Activated naive CD4-positive, alpha-beta T cell treated with anti-CD3 and anti-CD28 coated beads, Interleukin-2, amount 10 ng/mL, durations not matched to agents 7 days and 5 days (primary cell): ENCODE data around the gene EFNA2.

Experiments used
- CTCF ChIA-PET: fragments of 350-600 bp; sonication (Branson Sonifier 250); formaldehyde crosslinking; loops from one replicate; lab custom pipeline; 2021; ENCODE audit warnings: antibody characterized with exemption; lab: Charles Lee
- DNase-seq: peaks from one replicate; pipeline ENCODE4 v3.0.0-alpha.2; 2020
- H3K27ac Mint-ChIP-seq: one replicate; pipeline ENCODE4 v1.8.0; 2021; ENCODE audit warnings: mild to moderate bottlenecking, moderate library complexity, mixed read lengths
- H3K27me3 Mint-ChIP-seq: one replicate; pipeline ENCODE4 v1.8.0; 2021; ENCODE audit warnings: mild to moderate bottlenecking, mixed read lengths
- H3K36me3 Mint-ChIP-seq: one replicate; pipeline ENCODE4 v1.8.0; 2021; ENCODE audit warnings: mixed read lengths
- H3K4me1 Mint-ChIP-seq: one replicate; pipeline ENCODE4 v1.8.0; 2021; ENCODE audit warnings: mixed read lengths
- H3K4me3 Mint-ChIP-seq: one replicate; pipeline ENCODE4 v1.8.0; 2021; ENCODE audit warnings: mild to moderate bottlenecking, moderate library complexity, mixed read lengths
- H3K9me3 Mint-ChIP-seq: one replicate; pipeline ENCODE4 v1.8.0; 2021; ENCODE audit warnings: mixed read lengths

Gene EFNA2

DNA sequence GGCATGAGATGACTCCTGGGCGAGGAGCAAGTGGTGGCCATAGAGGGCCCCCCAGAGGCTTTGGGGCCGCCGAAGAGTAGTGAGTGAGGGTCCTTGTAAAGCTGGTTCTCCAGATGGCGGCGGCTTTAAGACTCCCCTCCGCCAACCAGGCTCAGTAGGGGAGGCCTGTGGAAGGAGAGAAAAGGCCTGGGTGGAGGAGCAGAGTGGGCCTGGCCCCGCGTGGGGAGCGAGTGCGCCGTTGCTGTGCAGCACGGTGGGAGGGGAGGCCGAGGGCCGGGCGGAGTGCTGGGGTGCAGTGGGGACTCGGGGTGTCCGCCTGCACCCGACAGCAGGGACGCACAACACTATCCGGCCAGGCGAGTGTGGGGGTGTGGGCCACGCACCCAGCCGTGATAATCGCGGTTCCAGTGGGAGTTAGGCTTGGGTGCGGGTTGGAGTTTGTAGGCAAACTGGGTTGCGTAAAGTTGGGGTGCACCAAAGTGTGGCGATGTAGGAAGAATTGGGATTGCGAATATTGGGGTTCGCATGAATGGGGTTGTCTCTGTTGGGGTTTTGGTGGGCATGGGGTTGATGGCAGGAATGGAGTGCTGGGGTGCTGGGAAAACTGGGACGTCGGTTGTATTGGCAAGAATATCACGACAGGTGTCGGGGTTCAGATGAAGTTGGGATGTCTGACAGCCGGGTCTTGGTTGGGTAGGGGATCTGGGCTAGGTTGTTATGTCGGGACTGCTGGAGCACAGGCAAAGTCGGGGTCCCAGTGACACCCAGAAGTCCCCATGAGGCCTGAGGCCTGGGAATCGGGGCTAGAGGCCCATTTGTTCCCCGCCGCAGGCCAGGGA is 17.2 kb upstream of the EFNA2 start:
- CTCF ChIA-PET = interaction anchor here (1.5 to 6.5 kb wide), 3 partner anchors 11 to 25 kb away, joined by 5 to 295 read pairs (median 17); partner anchors contain the start of gene ATP5F1D
- Mint-ChIP-seq H3K27ac (peak overlapping the region; percentile 90), H3K27me3 (peaks cover 9% of the 10 kb centered on the region), H3K36me3 (peaks cover 34% of the 10 kb centered on the region), H3K4me3 (peak overlapping the region; percentile 74), H3K4me1 (peaks cover 70% of the 10 kb centered on the region), H3K9me3 (no peaks in the 10 kb centered on the region)
- no peak for DNase-seq

DNA sequence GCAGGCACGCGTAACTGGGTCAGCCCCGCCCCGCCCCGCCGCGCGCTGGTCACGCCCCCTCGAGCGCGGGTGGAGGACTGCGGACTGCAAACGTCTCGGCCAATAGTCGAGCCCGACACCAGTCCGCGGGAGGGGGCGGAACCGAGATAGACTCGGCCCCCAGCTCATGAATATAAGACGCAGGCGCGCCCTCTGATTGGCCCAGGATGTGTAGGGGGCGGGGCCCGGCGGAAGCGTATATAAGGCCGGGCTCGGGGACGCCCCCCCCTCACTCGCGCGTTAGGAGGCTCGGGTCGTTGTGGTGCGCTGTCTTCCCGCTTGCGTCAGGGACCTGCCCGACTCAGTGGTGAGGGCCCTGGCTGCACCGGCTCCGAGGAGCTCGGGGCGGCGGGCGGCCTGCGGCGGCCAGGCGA is 16.6 kb upstream of the EFNA2 start, which contains the start of gene CIRBP:
CIRBP (plus strand) TSS at position 268 of the 413 bp plus-strand sequence. CDS start 1,602 bp downstream, outside the sequence.
- Mint-ChIP-seq H3K27ac (peak within 1 kb of the TSS; percentile 90), H3K36me3 (peaks cover 40% of the 10 kb centered on the region), H3K4me1 (peaks cover 71% of the 10 kb centered on the region), H3K4me3 (peak within 1 kb of the TSS; percentile 87), H3K27me3 (peaks cover 9% of the 10 kb centered on the region), H3K9me3 (no peaks in the 10 kb centered on the region)
- peak; percentile 100 for DNase-seq
- CTCF ChIA-PET = interaction anchor here (1.5 to 6.5 kb wide), 2 partner anchors 20 to 25 kb away, joined by 5 to 295 read pairs; partner anchors contain the start of gene ATP5F1D

DNA sequence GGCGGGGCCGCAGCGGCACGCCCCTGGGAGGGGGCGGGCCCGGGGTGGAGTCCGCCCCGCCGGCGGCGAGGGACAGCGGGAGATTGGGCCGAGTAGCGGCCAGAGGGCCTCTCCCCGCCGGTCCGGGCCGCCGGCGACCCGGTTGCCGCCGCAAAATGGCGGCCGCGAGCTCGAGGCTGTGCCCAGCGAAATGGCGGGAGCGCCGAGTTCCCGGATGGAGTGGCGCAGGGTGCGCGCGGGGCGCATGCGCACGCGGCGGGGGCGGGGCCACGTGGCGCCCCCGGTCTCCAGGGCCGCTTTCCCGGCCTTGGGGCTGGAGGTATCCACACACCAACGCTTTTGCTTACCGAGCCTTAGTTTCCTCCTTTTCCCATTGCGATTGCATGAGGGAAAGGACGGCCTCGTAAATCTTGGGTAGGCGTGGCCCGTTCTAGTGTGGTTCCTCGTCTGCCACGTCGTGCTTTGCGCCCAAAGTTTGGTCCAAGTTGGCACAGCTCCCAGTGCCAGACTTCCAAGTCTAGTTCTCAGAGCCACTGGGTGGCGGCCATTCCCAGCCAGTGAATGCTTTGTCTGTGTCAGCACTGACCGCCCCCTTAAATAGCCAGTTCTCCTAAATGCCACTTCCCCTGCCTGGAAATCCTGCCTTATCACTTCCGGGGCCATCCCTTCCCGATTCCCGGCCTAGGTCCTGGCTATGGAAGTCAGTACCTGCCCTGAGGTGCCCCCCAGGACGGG is 16.0 kb upstream of the EFNA2 start:
- Mint-ChIP-seq H3K36me3 (peaks cover 41% of the 10 kb centered on the region), H3K27me3 (peaks cover 9% of the 10 kb centered on the region), H3K27ac (peak overlapping the region; percentile 86), H3K4me1 (peaks cover 73% of the 10 kb centered on the region), H3K9me3 (no peaks in the 10 kb centered on the region), H3K4me3 (peak overlapping the region; percentile 87)
- DNase-seq = peak; percentile 90
- CTCF ChIA-PET = interaction anchor here (1.5 to 6.5 kb wide), 2 partner anchors 21 to 26 kb away, joined by 5 to 295 read pairs; partner anchors contain the start of gene ATP5F1D

DNA sequence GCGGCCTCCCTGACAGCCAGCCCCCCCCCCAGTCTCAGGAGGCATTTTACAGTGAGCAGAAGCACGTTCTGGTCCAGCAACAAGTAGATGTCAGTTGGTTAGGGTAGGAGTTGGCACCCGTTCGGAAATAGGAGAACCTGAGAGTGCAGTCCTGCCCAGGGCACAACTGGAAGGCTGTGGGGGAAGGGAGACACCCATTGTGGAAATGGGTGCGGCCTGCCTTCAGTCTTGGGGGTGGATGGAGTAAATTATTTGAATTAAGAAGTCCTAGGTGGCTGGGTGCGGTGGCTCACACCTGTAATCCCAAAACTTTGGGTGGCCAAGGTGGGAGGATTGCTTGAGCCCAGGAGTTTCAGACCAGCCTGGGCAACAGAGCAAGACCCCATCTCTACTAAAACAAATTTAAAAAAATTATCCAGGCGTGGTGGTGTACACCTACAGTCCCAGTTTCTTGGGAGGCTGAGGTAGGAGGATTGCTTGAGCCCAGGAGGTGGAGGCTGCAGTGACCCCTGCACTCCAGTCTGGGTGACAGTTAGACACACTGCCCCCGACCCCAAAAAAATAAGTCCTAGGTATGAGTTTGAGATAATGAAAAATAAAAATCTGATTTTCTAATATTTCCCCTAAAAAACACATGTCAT is 15.3 kb upstream of the EFNA2 start:
- Mint-ChIP-seq H3K36me3 (peaks cover 42% of the 10 kb centered on the region), H3K4me3 (peak overlapping the region; percentile 87), H3K27ac (peak overlapping the region; percentile 86), H3K4me1 (peaks cover 69% of the 10 kb centered on the region), H3K9me3 (no peaks in the 10 kb centered on the region), H3K27me3 (peaks cover 9% of the 10 kb centered on the region)
- CTCF ChIA-PET = no interaction called here
- DNase-seq = no peak

DNA sequence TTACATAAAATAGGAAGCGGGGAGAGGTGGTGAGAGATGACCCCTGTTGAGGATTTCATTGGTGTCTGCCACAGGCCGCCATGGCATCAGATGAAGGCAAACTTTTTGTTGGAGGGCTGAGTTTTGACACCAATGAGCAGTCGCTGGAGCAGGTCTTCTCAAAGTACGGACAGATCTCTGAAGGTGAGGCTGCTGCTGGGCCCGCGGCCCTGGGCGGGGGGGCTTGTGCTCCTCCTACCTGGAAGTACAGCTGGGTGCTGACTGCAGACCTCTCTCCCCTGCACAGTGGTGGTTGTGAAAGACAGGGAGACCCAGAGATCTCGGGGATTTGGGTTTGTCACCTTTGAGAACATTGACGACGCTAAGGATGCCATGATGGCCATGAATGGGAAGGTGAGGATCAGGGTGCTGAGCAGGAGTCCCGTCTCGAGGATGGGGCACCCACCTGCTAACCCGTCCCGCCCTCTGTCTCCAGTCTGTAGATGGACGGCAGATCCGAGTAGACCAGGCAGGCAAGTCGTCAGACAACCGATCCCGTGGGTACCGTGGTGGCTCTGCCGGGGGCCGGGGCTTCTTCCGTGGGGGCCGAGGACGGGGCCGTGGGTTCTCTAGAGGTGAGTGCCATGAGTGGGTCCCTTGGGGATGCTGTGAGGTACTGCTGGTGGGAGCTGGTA is 14.7 kb upstream of the EFNA2 start:
- no peaks in the 10 kb centered on the region for H3K9me3 Mint-ChIP-seq
- H3K36me3 Mint-ChIP-seq = peaks cover 42% of the 10 kb centered on the region
- peaks cover 9% of the 10 kb centered on the region for H3K27me3 Mint-ChIP-seq
- peak overlapping the region; percentile 86 for H3K27ac Mint-ChIP-seq
- DNase-seq = no peak
- CTCF ChIA-PET = interaction anchor here (5.3 kb wide), 1 partner anchor 27 kb away, joined by 31 read pairs; no protein-coding TSS in a partner anchor
- peaks cover 64% of the 10 kb centered on the region for H3K4me1 Mint-ChIP-seq
- peak overlapping the region; percentile 87 for H3K4me3 Mint-ChIP-seq

DNA sequence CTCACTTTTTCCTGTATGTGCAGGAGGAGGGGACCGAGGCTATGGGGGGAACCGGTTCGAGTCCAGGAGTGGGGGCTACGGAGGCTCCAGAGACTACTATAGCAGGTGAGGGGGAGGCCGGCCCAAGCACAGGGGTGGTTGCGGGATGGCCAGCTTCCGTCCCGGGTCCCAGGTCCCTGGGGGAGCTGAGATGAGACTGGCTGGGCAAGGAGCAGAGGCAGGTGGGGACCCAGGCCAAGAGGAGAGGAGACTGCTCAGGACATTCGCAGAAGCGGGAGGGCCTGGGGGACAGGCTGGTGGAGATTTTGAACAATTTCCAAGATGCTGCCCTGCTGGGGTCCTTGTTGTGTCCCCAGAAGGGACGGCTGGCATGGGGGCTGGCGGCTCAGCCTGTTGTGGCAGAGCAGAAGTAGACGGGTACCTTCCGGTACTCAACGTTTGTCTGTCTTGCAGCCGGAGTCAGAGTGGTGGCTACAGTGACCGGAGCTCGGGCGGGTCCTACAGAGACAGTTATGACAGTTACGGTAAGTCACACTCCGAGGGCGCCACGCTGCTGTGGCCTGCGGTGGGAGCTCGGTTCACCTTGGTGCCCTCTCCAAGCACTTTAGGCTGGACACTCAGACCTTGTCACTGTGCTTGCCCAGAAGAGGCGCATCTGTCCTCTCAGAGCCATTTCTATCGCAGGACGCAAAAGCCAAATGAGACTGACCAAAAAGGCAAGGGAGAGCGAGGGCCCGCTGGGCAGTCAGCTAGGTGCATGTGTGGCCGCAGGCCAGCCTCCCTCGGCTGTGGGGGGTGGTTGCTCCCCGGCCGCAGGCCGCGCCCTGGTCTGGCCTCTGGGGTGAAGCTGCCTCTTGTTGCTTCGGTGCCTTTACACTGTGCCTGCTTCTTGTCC is 13.9 kb upstream of the EFNA2 start:
- no peak for DNase-seq
- CTCF ChIA-PET = interaction anchor here (5.3 kb wide), 1 partner anchor 28 kb away, joined by 31 read pairs; no protein-coding TSS in a partner anchor
- Mint-ChIP-seq H3K27me3 (peaks cover 9% of the 10 kb centered on the region), H3K9me3 (no peaks in the 10 kb centered on the region), H3K36me3 (peaks cover 46% of the 10 kb centered on the region), H3K27ac (peak overlapping the region; percentile 55), H3K4me3 (peak overlapping the region; percentile 87), H3K4me1 (peaks cover 66% of the 10 kb centered on the region)

DNA sequence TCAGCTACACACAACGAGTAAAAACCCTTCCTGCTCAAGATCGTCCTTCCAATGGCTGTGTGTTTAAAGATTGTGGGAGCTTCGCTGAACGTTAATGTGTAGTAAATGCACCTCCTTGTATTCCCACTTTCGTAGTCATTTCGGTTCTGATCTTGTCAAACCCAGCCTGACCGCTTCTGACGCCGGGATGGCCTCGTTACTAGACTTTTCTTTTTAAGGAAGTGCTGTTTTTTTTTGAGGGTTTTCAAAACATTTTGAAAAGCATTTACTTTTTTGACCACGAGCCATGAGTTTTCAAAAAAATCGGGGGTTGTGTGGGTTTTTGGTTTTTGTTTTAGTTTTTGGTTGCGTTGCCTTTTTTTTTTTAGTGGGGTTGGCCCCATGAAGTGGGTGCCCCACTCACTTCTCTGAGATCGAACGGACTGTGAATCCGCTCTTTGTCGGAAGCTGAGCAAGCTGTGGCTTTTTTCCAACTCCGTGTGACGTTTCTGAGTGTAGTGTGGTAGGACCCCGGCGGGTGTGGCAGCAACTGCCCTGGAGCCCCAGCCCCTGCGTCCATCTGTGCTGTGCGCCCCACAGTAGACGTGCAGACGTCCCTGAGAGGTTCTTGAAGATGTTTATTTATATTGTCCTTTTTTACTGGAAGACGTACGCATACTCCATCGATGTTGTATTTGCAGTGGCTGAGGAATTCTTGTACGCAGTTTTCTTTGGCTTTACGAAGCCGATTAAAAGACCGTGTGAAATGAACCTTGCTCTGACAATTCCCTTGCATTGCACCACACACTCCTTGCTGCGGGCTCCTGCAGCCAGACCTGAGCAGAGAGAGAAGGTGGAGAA is 13.0 kb upstream of the EFNA2 start:
- CTCF ChIA-PET = interaction anchor here (5.3 kb wide), 1 partner anchor 28 kb away, joined by 31 read pairs; no protein-coding TSS in a partner anchor
- Mint-ChIP-seq H3K4me3 (peak overlapping the region; percentile 37), H3K36me3 (peaks cover 48% of the 10 kb centered on the region), H3K9me3 (no peaks in the 10 kb centered on the region), H3K27ac (peak overlapping the region; percentile 68), H3K4me1 (peaks cover 64% of the 10 kb centered on the region), H3K27me3 (peaks cover 2% of the 10 kb centered on the region)
- DNase-seq = no peak

DNA sequence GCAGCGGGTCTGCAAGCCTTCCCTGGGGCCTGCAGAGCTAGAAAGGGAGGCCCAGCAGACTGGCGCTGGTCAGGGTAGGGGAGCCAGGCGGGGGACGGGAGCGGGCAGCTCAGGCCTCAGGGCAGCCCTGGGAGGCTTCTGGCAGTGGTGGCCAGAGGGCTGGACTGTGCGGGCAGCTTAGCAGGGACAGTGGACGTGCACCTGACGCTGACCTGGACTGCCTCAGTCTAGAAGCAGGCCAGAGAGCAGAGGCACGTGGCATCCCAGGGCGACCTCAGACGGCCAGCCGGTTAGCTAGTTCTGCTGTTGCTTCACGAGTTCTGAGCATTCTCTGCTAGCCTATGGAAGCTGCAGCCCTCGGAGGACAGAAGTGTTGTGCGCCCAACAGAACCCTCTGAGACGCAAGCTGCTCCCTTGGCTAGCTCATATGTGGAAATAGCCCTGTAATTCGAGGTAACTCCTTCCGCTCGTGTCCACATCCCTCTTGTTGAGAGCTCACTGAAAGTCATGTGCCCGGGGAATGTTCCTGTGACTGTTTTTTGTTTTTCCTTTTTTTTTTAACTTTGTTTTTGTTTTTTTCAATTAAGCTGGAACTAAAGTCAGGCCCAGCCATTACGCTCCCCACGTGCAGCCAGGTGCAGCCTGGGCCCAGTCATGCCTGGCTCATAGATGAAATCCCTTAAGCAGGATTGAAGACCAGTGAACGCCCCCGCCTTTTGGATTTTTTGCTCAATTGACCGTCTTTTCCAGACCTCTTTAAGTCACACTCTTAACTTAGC is 12.2 kb upstream of the EFNA2 start:
- peak overlapping the region; percentile 37 for H3K4me3 Mint-ChIP-seq
- no peaks in the 10 kb centered on the region for H3K27me3 Mint-ChIP-seq
- CTCF ChIA-PET = interaction anchor here (5.3 kb wide), 1 partner anchor 29 kb away, joined by 31 read pairs; no protein-coding TSS in a partner anchor
- H3K36me3 Mint-ChIP-seq = peaks cover 52% of the 10 kb centered on the region
- no peak for DNase-seq
- peak overlapping the region; percentile 81 for H3K27ac Mint-ChIP-seq
- H3K4me1 Mint-ChIP-seq = peaks cover 63% of the 10 kb centered on the region
- H3K9me3 Mint-ChIP-seq = no peaks in the 10 kb centered on the region

DNA sequence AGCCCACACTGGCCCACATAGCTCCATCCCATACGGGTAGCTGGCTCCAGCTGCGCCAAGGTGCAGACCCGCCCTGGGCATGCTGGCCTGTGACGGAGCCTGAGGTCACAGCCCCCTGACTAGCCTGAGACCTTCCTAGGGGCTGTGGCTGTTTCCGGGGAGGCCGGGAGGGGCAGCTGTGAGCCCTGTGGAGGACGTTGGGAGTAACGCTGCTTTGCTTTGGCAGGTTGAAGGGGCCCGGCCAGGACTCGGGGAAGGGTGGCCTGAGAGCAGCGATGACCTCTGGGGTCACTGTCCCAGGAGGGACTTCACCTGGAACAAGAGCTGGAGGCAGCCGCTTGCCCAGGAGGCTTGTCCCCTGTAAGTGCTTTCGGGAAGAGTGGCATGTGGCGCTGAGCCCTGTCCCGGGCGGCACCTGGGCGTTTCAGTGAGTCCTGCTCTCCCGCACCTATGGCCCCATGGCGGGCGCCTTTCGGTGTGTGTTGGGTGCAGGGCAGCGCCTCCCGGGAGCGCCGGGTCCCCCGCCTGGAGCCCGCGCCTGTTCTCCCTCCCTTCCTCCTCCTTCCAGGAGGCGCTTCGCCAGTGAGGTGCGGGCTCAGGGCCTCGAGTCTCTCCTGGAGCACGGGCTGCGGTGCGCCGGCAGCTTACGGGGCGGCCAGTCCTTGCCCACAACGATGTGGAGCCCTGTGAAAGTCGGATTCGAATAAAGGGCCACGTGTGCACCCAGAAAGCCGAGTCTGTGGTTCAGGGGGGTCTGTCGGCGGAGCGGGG is 11.4 kb upstream of the EFNA2 start:
- no peak for DNase-seq
- peaks cover 54% of the 10 kb centered on the region for H3K36me3 Mint-ChIP-seq
- no peaks in the 10 kb centered on the region for H3K27me3 Mint-ChIP-seq
- CTCF ChIA-PET = interaction anchor here (5.3 kb wide), 1 partner anchor 30 kb away, joined by 31 read pairs; no protein-coding TSS in a partner anchor
- H3K4me3 Mint-ChIP-seq = peak overlapping the region; percentile 43
- peak overlapping the region; percentile 83 for H3K27ac Mint-ChIP-seq
- H3K4me1 Mint-ChIP-seq = peaks cover 57% of the 10 kb centered on the region
- no peaks in the 10 kb centered on the region for H3K9me3 Mint-ChIP-seq

DNA sequence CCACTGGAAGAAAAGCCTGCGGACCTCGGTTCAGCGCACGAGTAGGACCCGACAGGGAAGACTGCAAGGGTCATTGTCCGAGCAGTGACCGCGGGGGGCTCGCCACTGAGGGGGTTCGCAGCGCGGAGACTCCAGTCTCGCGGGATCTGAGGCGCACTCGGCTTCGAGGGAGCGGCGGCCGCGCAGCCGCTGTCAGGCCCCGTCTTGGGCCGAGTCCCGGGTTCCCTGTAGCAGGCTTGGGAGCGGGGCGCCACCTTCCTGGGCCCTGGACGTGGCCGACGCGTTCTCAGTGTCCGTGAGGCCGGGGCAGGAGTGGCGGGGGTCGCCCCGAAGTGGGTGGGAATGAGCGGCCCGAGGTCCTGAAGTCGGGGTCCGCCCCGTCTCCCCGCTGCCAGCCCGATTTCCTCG is 10.8 kb upstream of the EFNA2 start:
- Mint-ChIP-seq H3K36me3 (peaks cover 57% of the 10 kb centered on the region), H3K9me3 (no peaks in the 10 kb centered on the region), H3K4me1 (peaks cover 61% of the 10 kb centered on the region), H3K27me3 (no peaks in the 10 kb centered on the region), H3K27ac (peak overlapping the region; percentile 83), H3K4me3 (peak overlapping the region; percentile 57)
- no peak for DNase-seq
- CTCF ChIA-PET = interaction anchor here (0.9 to 5.3 kb wide), 2 partner anchors 31 to 34 kb away, joined by 3 to 31 read pairs; no protein-coding TSS in a partner anchor
